Measurements from ENCODE around the gene PCDHGA1. TPM values are rescaled to one million over a fixed set of nuclear protein-coding genes. Genes with fewer than 3 reads are reported as not detected.

PCDHGA1 gene
- total and polyA plus RNA-seq, 9 of the 15 experiments (the other 6 are each of a cell fraction or from before 2014, with no cell fraction given): 0.05 to 0.26 (median 0.18) TPM; not detected in 2

DNA sequence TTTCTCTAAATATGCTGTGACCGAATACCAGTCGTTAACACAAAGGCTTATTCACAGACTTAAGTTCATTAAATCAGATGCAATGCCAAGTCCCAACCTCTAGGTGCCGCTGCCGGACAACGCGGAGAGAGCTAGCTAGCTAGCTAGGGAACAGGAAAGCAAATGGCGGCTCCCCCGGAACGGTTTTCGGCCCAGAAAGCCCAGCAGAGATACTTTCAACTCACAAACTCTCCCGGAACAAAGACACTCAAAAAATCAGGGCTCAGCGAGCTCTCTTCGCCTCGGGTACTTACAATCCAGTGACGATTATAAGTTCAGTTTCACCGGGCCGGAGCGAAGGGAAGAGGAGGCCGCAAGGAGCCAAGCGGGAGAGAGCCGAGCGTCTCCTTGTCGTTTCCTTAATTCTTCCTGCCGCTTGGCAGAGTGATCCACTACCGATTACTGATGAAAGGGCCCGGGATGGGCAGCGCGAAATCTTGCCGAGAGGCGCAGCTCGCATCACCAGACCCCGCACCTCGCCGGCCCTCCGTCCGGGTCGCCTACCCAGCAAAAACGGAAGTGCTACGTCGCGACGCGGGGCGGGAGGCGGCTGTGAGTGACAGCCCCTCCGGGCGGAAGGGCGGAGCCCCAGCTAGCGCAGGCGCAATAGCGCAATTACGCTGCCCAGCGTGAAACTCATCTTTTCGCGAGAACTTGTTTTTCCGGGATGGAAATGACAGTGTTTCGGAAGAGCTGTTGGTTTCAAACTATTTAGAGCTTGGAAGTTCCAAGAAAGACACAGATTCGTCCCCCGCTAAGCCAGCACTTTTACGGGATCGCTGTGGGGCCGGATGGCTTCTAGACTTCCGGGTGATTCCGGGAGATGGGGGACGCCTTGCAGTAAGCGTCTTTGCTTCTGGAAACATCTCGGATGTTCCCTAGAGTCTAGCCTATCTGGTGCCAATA lies 9.8 kb upstream of the PCDHGA1 start, which contains the start of gene TAF7 (continued):
- TF ChIP-seq, protein P1, sequence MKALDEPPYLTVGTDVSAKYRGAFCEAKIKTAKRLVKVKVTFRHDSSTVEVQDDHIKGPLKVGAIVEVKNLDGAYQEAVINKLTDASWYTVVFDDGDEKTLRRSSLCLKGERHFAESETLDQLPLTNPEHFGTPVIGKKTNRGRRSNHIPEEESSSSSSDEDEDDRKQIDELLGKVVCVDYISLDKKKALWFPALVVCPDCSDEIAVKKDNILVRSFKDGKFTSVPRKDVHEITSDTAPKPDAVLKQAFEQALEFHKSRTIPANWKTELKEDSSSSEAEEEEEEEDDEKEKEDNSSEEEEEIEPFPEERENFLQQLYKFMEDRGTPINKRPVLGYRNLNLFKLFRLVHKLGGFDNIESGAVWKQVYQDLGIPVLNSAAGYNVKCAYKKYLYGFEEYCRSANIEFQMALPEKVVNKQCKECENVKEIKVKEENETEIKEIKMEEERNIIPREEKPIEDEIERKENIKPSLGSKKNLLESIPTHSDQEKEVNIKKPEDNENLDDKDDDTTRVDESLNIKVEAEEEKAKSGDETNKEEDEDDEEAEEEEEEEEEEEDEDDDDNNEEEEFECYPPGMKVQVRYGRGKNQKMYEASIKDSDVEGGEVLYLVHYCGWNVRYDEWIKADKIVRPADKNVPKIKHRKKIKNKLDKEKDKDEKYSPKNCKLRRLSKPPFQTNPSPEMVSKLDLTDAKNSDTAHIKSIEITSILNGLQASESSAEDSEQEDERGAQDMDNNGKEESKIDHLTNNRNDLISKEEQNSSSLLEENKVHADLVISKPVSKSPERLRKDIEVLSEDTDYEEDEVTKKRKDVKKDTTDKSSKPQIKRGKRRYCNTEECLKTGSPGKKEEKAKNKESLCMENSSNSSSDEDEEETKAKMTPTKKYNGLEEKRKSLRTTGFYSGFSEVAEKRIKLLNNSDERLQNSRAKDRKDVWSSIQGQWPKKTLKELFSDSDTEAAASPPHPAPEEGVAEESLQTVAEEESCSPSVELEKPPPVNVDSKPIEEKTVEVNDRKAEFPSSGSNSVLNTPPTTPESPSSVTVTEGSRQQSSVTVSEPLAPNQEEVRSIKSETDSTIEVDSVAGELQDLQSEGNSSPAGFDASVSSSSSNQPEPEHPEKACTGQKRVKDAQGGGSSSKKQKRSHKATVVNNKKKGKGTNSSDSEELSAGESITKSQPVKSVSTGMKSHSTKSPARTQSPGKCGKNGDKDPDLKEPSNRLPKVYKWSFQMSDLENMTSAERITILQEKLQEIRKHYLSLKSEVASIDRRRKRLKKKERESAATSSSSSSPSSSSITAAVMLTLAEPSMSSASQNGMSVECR (CRISPR knock-in tag; IDR thresholded peaks at IDR 0.05): peak; percentile 82
- TF ChIP-seq SP2 (IDR thresholded peaks at IDR 0.05; ENCODE audit: extremely low read depth, low read depth, low read length, poor library complexity, severe bottlenecking): peak; percentile 34
- TF ChIP-seq PHF8 (IDR thresholded peaks at IDR 0.05; ENCODE audit: borderline replicate concordance, low read length): peak; percentile 99
- peak; percentile 76 for TF ChIP-seq ZNF589 (CRISPR knock-in tag; IDR thresholded peaks at IDR 0.05; ENCODE audit: low read depth)
- no peak for TF ChIP-seq RAD51 (IDR thresholded peaks at IDR 0.05; ENCODE audit: borderline replicate concordance, low read depth)
- TF ChIP-seq KLF1 (tag; IDR thresholded peaks at IDR 0.05): peak; percentile 93
- TF ChIP-seq MAFF (IDR thresholded peaks at IDR 0.05; ENCODE audit: low read length): no peak
- TF ChIP-seq NR2C1 (IDR thresholded peaks at IDR 0.05): peak; percentile 53
- TF ChIP-seq NR2C1 (tag; IDR thresholded peaks at IDR 0.05): 0 out of 2 replicates have a peak, but pooled peaks have one; percentile 28
- TF ChIP-seq, protein P2, sequence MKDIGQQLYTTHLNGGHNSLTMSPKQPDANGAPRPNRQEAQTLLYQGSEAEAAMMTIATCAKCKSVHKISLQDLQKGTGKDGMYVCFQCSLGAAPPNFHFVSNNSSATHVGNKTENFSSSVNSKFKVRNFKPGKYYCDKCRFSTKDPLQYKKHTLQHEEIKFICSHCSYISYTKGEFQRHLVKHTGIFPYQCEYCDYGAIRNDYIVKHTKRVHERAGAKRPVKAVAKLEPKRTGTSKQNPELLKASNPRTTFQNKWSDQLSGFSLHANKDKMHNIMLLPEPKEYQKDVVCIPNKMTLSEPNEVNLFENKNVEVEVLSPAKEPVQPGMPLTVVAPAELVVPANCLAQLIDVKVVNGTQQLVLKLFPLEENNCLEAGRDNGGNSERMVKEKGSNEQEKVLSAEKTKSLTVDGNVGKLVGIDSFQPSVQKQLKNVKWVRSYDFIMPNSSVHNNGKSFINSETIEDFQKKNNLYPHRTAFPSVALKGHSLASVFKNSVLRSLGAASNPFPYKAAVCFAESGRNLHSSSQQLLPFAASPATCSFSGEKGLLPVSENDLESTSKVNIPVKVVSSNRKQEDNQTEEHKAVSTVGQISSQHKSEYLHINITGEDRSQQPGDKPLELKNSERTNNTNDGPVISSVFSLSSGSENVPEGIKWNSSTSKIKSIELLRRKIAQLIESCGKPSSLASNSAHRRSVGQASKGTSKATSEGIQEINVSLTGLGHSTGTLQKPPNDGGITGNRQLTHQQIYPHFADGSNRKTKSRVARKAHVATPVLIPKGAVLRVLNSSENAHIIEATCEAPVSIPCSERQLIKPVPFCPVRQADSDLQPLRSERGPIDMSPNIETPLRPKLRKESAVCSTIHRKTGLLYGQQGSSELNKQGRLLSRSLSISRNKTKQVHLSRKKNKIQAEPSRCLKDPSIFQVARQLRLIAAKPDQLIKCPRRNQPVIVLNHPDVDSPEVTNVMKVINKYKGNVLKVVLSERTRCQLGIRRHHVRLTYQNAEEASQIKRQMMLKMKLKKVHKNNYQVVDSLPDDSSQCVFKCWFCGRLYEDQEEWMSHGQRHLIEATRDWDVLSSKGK (CRISPR knock-in tag; IDR thresholded peaks at IDR 0.05): no peak
- TF ChIP-seq, protein P3, sequence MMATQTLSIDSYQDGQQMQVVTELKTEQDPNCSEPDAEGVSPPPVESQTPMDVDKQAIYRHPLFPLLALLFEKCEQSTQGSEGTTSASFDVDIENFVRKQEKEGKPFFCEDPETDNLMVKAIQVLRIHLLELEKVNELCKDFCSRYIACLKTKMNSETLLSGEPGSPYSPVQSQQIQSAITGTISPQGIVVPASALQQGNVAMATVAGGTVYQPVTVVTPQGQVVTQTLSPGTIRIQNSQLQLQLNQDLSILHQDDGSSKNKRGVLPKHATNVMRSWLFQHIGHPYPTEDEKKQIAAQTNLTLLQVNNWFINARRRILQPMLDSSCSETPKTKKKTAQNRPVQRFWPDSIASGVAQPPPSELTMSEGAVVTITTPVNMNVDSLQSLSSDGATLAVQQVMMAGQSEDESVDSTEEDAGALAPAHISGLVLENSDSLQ (IDR thresholded peaks at IDR 0.05): peak; percentile 99
- TF ChIP-seq ZNF507 (tag; conservative IDR thresholded peaks at IDR 0.05): no peak
- TF ChIP-seq, protein P4, sequence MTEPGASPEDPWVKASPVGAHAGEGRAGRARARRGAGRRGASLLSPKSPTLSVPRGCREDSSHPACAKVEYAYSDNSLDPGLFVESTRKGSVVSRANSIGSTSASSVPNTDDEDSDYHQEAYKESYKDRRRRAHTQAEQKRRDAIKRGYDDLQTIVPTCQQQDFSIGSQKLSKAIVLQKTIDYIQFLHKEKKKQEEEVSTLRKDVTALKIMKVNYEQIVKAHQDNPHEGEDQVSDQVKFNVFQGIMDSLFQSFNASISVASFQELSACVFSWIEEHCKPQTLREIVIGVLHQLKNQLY (CRISPR knock-in tag; conservative IDR thresholded peaks at IDR 0.05): no peak
- TF ChIP-seq MAFG (tag; conservative IDR thresholded peaks at IDR 0.05): no peak
- TF ChIP-seq TARDBP (IDR thresholded peaks at IDR 0.05): 0 out of 2 replicates have a peak, but pooled peaks have one; percentile 53
- TF ChIP-seq ZNF174 (CRISPR knock-in tag; IDR thresholded peaks at IDR 0.05): no peak

Measured in K562 (cell line).